ENCODE measurements around the gene RBM38.

DNA sequence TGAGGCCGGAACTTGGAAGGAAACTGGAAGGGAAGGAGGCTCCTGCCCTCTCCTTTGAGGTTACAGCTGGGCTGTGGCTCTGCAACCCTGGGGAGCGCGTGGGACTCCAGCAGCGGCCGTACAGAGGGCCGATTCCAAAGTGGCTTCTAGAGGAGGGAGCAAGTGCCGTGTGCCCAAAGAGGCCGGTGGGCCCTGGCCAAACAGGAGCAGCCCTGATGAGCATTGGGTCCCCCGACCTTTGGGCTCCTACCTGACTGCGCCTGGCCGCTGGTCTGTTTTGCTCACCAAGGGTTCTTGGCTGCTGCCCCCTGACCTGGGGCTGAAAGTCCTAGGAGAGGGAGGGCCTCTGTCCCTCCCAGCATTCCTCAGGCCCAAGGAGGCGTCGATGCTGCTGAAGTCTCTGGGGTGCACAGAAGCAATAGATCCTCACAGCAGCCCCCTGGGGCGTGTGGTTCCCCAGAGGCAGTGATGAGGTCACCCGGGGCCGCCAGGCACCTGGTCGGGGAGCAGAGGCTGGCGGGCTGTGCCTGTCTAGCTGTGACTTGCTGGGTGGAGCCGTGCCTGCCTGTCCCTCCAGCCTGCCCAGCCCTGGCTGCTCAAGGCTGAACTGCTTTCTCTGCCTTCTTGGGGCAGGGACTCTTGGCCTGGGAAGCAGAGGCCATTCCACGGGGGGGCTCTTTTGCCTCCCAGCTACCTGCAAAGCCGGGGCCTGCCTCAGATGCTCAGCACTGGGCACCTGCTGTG lies 9.8 kb downstream of the RBM38 start:
- no peak for TF ChIP-seq POLR2A (IDR thresholded peaks at IDR 0.05; ENCODE audit: low read depth, low read length)
- TF ChIP-seq, protein P1, sequence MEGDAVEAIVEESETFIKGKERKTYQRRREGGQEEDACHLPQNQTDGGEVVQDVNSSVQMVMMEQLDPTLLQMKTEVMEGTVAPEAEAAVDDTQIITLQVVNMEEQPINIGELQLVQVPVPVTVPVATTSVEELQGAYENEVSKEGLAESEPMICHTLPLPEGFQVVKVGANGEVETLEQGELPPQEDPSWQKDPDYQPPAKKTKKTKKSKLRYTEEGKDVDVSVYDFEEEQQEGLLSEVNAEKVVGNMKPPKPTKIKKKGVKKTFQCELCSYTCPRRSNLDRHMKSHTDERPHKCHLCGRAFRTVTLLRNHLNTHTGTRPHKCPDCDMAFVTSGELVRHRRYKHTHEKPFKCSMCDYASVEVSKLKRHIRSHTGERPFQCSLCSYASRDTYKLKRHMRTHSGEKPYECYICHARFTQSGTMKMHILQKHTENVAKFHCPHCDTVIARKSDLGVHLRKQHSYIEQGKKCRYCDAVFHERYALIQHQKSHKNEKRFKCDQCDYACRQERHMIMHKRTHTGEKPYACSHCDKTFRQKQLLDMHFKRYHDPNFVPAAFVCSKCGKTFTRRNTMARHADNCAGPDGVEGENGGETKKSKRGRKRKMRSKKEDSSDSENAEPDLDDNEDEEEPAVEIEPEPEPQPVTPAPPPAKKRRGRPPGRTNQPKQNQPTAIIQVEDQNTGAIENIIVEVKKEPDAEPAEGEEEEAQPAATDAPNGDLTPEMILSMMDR (conservative IDR thresholded peaks at IDR 0.05; ENCODE audit: low read depth, low read length), result no peak
- no peak for TF ChIP-seq CHD1 (IDR thresholded peaks at IDR 0.05; ENCODE audit: low read depth, low read length)
- no peak for TF ChIP-seq CEBPB (IDR thresholded peaks at IDR 0.05; ENCODE audit: low read depth, low read length)
- no peak for TF ChIP-seq SMC3 (IDR thresholded peaks at IDR 0.05; ENCODE audit: low read depth, low read length)
- TF ChIP-seq, protein P2, sequence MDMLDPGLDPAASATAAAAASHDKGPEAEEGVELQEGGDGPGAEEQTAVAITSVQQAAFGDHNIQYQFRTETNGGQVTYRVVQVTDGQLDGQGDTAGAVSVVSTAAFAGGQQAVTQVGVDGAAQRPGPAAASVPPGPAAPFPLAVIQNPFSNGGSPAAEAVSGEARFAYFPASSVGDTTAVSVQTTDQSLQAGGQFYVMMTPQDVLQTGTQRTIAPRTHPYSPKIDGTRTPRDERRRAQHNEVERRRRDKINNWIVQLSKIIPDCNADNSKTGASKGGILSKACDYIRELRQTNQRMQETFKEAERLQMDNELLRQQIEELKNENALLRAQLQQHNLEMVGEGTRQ (IDR thresholded peaks at IDR 0.05; ENCODE audit: low read depth, low read length), result no peak
- no peak for TF ChIP-seq FOS (IDR thresholded peaks at IDR 0.05; ENCODE audit: low read depth, low read length)
- TF ChIP-seq RAD21 (IDR thresholded peaks at IDR 0.05; ENCODE audit: low read length), result no peak
- no peak for TF ChIP-seq BHLHE40 (IDR thresholded peaks at IDR 0.05; ENCODE audit: low read depth, low read length)
- TF ChIP-seq RFX5 (IDR thresholded peaks at IDR 0.05; ENCODE audit: low read depth, low read length), result no peak
- no peak for TF ChIP-seq RCOR1 (IDR thresholded peaks at IDR 0.05; ENCODE audit: insufficient replicate concordance, low read length)
- TF ChIP-seq MAZ (IDR thresholded peaks at IDR 0.05; ENCODE audit: borderline replicate concordance, low read depth, low read length), result no peak
- TF ChIP-seq MAFK (IDR thresholded peaks at IDR 0.05; ENCODE audit: low read depth, low read length), result no peak

Measured in IMR-90 (cell line).